ENCODE results near the gene SLC16A10.

DNA sequence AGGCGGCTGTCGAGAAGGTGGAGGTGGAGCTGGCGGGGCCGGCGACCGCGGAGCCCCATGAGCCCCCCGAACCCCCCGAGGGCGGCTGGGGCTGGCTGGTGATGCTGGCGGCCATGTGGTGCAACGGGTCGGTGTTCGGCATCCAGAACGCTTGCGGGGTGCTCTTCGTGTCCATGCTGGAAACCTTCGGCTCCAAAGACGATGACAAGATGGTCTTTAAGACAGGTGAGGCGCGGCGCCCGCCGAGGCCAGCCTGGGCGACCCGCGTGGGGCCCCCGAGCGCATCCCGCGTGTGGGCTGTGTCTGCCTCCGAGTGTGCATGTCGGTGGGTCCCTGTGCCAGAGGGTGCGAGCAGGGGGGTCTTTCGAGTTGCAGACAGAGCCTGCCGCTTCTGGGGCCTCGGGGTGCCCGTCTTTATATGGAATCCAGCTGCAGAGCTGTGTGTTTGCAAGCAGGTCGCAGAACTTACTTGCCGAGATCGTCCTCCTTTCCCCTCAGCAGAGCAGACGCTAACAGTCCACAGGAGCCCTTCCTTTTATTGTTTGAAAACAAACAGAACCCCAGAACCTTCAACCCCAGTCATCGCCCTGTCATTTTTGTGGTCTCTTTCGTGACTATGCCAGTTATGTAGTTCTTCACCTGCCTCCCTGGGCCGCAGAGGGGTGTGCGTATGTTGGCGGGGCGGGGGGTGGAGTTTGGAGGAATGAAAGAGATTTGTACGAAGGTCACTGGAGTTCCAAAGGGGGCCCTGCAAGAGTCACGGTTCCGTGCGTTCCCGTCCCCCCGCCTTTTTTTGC, 766 bp downstream of the SLC16A10 start:
- TF ChIP-seq, protein P1, sequence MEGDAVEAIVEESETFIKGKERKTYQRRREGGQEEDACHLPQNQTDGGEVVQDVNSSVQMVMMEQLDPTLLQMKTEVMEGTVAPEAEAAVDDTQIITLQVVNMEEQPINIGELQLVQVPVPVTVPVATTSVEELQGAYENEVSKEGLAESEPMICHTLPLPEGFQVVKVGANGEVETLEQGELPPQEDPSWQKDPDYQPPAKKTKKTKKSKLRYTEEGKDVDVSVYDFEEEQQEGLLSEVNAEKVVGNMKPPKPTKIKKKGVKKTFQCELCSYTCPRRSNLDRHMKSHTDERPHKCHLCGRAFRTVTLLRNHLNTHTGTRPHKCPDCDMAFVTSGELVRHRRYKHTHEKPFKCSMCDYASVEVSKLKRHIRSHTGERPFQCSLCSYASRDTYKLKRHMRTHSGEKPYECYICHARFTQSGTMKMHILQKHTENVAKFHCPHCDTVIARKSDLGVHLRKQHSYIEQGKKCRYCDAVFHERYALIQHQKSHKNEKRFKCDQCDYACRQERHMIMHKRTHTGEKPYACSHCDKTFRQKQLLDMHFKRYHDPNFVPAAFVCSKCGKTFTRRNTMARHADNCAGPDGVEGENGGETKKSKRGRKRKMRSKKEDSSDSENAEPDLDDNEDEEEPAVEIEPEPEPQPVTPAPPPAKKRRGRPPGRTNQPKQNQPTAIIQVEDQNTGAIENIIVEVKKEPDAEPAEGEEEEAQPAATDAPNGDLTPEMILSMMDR (IDR thresholded peaks at IDR 0.05) = no peak
- TF ChIP-seq POLR2A (IDR thresholded peaks at IDR 0.05) = no peak
